H1 (cell line): ENCODE data around the gene MAP4K4. TPM values are rescaled to one million over a fixed set of nuclear protein-coding genes. Genes with fewer than 3 reads are reported as not detected.

ENCODE experiments used
- BACH1 ChIP-seq: IDR thresholded peaks from 2 replicates; pipeline ENCODE4 v1.6.1; 2012; ENCODE audit warnings: low read length, improper control_type of control experiment
- CHD7 ChIP-seq: fragments of 300-600 bp; sonication (generic); IDR thresholded peaks from 2 replicates; pipeline ENCODE4 v1.7.1; 2012; ENCODE audit warnings: low read length, moderate library complexity, mild to moderate bottlenecking, inconsistent platforms; ENCODE audit not compliant: insufficient replicate concordance
- NRF1 ChIP-seq: IDR thresholded peaks from 2 replicates; pipeline ENCODE4 v1.6.1; 2011; ENCODE audit warnings: mild to moderate bottlenecking, low read depth, low read length, improper control_type of control experiment
- RNF2 ChIP-seq: fragments of 200-900, 300-1000 bp; sonication (generic); IDR thresholded peaks from 2 replicates; pipeline ENCODE4 v1.7.1; 2016; ENCODE audit warnings: borderline replicate concordance, low read depth, mild to moderate bottlenecking, antibody characterized with exemption, low read length; ENCODE audit not compliant: poor library complexity, severe bottlenecking; ENCODE audit errors: missing control alignments
- SIN3A ChIP-seq, 2 experiments: IDR thresholded peaks in 1 of 2; conservative IDR thresholded peaks in 1 of 2; 2 replicates each; pipeline ENCODE4 v1.6.1; 2011 to 2012; ENCODE audit warnings: low read length in 2 of 2, improper control_type of control experiment in 1 of 2, low read depth in 1 of 2, mild to moderate bottlenecking in 1 of 2
- TCF12 ChIP-seq: IDR thresholded peaks from 2 replicates; pipeline ENCODE4 v1.6.1; 2011; ENCODE audit warnings: low read depth, mild to moderate bottlenecking, low read length
- ZNF274 ChIP-seq: IDR thresholded peaks from 2 replicates; pipeline ENCODE4 v1.7.0; 2012; ENCODE audit warnings: low read length, borderline replicate concordance; ENCODE audit errors: extremely low read depth
- polyA plus RNA-seq, 7 experiments: library from polyadenylated mRNA; depleted of rRNA in 3 of 7; stranded (reverse) in 5 of 7; unstranded in 2 of 7; fragments of >200 nt in 5 of 7; fragments of 200-250 nt in 2 of 7; gene quantifications; 1 replicate in 5 of 7; 2 replicates in 1 of 7; 4 replicates in 1 of 7; pipeline versions ENCODE4 v1.2.1 to v1.2.3, GENCODE V29; 2011 to 2013; ENCODE audit warnings: missing spikeins in 2 of 7, mixed read lengths in 2 of 7
- total RNA-seq: library from RNA; stranded (reverse); fragmentation: NEBNext Ultra II Directional; extraction: Animal tissue kit (Norgen Biotek cat#: 25700); gene quantifications from 2 replicates; pipeline ENCODE4 v1.2.1, GENCODE V29; 2021
- TF ChIP-seq, protein P1 (sequence below): IDR thresholded peaks from 2 replicates; pipeline ENCODE4 v1.6.1; 2011; ENCODE audit warnings: low read depth, mild to moderate bottlenecking, low read length; ENCODE audit not compliant: insufficient read depth

MAP4K4 gene
- total and polyA plus RNA-seq, 2 of the 8 experiments (the other 6 are each of a cell fraction or from before 2014, with no cell fraction given), result 53.2 to 138 TPM

DNA sequence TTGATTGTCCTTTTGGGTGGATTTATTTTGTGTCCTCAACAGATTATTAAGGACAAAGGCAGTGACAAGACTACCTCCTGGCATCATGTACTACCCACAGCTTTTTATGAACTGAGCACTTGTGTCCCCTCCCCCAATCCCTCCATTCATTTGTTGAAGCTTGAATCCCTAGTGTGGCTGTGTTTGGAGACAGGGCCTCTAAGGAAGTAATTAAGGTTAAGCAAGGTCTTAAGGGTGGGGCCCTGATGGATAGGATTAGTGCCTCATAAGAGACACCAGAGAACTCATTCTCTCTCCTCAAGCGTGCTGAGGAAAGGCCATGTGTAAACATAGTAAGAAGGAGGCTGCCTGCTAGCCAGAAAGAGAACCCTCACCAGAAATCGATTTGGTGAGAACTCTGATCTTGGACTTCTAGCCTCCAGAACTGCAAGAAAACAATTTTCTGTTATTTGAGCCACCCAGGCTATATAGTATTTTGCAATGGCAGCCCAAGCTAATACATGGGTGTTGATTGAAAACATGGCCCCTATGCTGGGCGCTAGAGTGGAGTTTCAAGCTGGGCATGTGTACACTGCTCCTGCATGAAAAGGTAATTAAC is 3.4 kb upstream of the MAP4K4 start (continued):
- no peak for TF ChIP-seq TCF12
- TF ChIP-seq NRF1, result no peak
- TF ChIP-seq, protein P1, sequence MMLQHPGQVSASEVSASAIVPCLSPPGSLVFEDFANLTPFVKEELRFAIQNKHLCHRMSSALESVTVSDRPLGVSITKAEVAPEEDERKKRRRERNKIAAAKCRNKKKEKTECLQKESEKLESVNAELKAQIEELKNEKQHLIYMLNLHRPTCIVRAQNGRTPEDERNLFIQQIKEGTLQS, result no peak
- TF ChIP-seq BACH1, result no peak
- TF ChIP-seq CHD7, result no peak
- no peak for TF ChIP-seq SIN3A (conservative IDR thresholded peaks at IDR 0.05 in 1 of 2, IDR thresholded peaks at IDR 0.05 in 1 of 2; ENCODE audit: low read depth in 1 of 2, low read length in 2 of 2)
- no peak for TF ChIP-seq RNF2
- no peak for TF ChIP-seq ZNF274
